Nephron (organoid): ENCODE measurements around the gene TPR.

Experiments used
- H3K27ac Mint-ChIP-seq, 3 experiments: 2 replicates each; pipeline ENCODE4 v1.8.0; 2020; ENCODE audit warnings: mixed read lengths in 3 of 3, mild to moderate bottlenecking in 2 of 3, moderate library complexity in 1 of 3
- H3K27me3 Mint-ChIP-seq: 2 replicates; pipeline ENCODE4 v1.8.0; 2021; ENCODE audit warnings: low read depth, mild to moderate bottlenecking, moderate library complexity, mixed read lengths
- H3K36me3 Mint-ChIP-seq: 2 replicates; pipeline ENCODE4 v1.8.0; 2020; ENCODE audit warnings: low read depth, mixed read lengths
- H3K4me1 Mint-ChIP-seq: 2 replicates; pipeline ENCODE4 v1.8.0; 2020; ENCODE audit warnings: mixed read lengths
- H3K4me3 Mint-ChIP-seq, 3 experiments: 2 replicates each; pipeline ENCODE4 v1.8.0; 2020; ENCODE audit warnings: mild to moderate bottlenecking in 3 of 3, mixed read lengths in 3 of 3, moderate library complexity in 2 of 3
- H3K9me3 Mint-ChIP-seq: 2 replicates; pipeline ENCODE4 v1.8.0; 2020; ENCODE audit warnings: mixed read lengths
- TF ChIP-seq, protein P1 (sequence below), 3 experiments: fragments of 200-600 bp; sonication (generic); IDR thresholded peaks; one replicate each; pipeline ENCODE4 v1.5.0; 2021; ENCODE audit warnings: antibody characterized with exemption in 3 of 3; ENCODE audit not compliant: unreplicated experiment in 3 of 3

The TPR gene

DNA sequence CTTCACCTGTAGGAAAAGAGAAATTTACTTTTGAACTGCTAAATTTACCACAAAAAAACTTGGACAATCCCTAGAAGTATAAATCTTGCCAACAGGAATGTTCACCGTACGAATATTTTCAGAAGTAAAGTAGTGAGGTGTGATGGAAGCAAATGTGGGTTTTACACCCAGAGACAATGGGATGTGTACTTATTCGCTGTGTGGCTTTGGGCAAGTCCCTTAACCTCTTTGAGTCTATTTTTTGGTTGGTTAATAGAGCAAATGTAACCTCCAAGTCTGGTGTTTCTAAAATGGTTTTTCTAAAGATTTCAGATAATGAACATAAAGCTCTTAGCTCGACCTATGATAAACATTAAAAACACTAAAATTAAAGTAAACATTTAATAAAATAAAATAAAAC is 51.2 kb downstream of the TPR start:
- Mint-ChIP-seq H3K4me1 (no peaks in the 10 kb centered on the region), H3K4me3 (no peak overlapping the region), H3K9me3 (no peaks in the 10 kb centered on the region), H3K36me3 (peaks cover 73% of the 10 kb centered on the region), H3K27ac (no peak overlapping the region), H3K27me3 (no peaks in the 10 kb centered on the region)
- TF ChIP-seq, protein P1, sequence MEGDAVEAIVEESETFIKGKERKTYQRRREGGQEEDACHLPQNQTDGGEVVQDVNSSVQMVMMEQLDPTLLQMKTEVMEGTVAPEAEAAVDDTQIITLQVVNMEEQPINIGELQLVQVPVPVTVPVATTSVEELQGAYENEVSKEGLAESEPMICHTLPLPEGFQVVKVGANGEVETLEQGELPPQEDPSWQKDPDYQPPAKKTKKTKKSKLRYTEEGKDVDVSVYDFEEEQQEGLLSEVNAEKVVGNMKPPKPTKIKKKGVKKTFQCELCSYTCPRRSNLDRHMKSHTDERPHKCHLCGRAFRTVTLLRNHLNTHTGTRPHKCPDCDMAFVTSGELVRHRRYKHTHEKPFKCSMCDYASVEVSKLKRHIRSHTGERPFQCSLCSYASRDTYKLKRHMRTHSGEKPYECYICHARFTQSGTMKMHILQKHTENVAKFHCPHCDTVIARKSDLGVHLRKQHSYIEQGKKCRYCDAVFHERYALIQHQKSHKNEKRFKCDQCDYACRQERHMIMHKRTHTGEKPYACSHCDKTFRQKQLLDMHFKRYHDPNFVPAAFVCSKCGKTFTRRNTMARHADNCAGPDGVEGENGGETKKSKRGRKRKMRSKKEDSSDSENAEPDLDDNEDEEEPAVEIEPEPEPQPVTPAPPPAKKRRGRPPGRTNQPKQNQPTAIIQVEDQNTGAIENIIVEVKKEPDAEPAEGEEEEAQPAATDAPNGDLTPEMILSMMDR (IDR thresholded peaks at IDR 0.05; ENCODE audit: unreplicated experiment in 3 of 3) = no peak

DNA sequence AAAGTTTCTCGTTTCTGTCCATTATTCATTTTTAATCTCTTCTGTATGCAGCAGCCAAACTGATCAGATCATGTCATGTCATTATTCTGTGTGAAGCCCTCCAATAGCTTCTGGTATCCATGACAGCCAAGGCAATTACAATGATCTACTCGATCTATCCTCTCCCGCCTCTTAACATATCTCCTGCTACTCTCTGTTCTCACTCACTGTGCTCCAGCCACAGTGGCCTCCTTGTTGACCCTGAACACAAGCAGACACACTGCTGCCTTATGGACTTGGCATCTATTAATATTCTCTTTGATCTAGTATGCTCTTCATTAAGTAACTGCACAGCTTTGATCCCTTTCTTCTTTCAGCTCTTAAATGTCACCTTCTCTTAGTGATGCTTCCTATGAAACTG is 59.5 kb downstream of the TPR start:
- H3K4me3 Mint-ChIP-seq = no peak overlapping the region
- H3K9me3 Mint-ChIP-seq = no peaks in the 10 kb centered on the region
- peaks cover 56% of the 10 kb centered on the region for H3K36me3 Mint-ChIP-seq
- TF ChIP-seq, protein P1 (IDR thresholded peaks at IDR 0.05; ENCODE audit: unreplicated experiment in 3 of 3) = no peak
- H3K27me3 Mint-ChIP-seq = no peaks in the 10 kb centered on the region
- no peak overlapping the region for H3K27ac Mint-ChIP-seq
- no peaks in the 10 kb centered on the region for H3K4me1 Mint-ChIP-seq

DNA sequence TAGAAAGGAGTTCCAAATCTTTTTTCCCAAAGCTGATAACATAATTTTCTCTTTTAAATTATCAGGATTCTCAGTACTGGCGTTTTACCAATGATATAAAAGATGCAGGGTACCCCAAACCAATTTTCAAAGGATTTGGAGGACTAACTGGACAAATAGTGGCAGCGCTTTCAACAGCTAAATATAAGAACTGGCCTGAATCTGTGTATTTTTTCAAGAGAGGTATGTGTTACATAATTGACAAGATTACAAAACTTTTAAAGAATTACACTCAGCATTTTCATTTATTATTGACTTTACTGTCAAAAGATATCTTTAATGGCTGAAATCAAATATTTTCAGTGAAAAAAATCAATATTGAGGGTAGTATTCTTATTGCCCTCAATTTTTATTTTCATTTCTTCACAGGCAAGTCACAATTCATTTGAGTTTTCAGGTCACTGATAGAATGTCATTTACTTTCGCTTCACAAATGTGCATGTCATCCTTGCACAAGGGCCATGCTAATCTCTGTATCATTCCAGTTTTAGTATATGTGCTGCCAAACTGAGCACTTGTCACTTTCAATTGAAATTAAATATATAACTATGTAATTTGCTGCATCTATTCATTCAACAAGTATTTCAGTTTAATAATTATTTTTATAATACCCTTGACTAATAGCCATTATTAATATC is 63.5 kb downstream of the TPR start:
- Mint-ChIP-seq H3K27me3 (no peaks in the 10 kb centered on the region), H3K36me3 (peaks cover 28% of the 10 kb centered on the region), H3K9me3 (no peaks in the 10 kb centered on the region), H3K4me3 (no peak overlapping the region), H3K4me1 (no peaks in the 10 kb centered on the region), H3K27ac (no peak overlapping the region)
- TF ChIP-seq, protein P1 (IDR thresholded peaks at IDR 0.05; ENCODE audit: unreplicated experiment in 3 of 3) = no peak

DNA sequence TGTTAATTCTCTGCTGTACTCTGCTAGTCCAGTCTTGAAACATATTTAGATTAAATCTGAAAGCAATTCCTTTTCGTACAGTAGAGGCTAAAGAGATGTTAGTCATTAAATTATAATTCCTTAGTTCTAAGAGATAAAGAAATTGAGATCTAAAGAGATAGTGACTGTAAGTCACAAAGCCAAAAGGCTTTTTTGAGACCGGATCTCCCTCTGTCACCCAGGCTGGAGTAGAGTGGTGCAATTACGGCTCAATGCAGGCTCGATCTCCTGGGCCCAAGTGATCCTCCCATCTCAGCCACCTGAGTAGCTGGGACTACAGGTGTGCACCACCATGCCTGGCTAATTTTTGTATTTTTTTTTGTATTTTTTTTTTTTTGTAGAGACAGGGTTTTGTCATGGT is 64.7 kb downstream of the TPR start:
- H3K27me3 Mint-ChIP-seq = no peaks in the 10 kb centered on the region
- H3K4me3 Mint-ChIP-seq = no peak overlapping the region
- no peaks in the 10 kb centered on the region for H3K9me3 Mint-ChIP-seq
- H3K27ac Mint-ChIP-seq = no peak overlapping the region
- H3K36me3 Mint-ChIP-seq = peaks cover 17% of the 10 kb centered on the region
- no peaks in the 10 kb centered on the region for H3K4me1 Mint-ChIP-seq
- TF ChIP-seq, protein P1 (IDR thresholded peaks at IDR 0.05; ENCODE audit: unreplicated experiment in 3 of 3) = no peak

DNA sequence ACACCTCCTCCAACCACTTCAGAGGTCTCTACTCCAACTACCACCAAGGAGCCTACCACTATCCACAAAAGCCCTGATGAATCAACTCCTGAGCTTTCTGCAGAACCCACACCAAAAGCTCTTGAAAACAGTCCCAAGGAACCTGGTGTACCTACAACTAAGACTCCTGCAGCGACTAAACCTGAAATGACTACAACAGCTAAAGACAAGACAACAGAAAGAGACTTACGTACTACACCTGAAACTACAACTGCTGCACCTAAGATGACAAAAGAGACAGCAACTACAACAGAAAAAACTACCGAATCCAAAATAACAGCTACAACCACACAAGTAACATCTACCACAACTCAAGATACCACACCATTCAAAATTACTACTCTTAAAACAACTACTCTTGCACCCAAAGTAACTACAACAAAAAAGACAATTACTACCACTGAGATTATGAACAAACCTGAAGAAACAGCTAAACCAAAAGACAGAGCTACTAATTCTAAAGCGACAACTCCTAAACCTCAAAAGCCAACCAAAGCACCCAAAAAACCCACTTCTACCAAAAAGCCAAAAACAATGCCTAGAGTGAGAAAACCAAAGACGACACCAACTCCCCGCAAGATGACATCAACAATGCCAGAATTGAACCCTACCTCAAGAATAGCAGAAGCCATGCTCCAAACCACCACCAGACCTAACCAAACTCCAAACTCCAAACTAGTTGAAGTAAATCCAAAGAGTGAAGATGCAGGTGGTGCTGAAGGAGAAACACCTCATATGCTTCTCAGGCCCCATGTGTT is 66.6 kb downstream of the TPR start:
- Mint-ChIP-seq H3K36me3 (peaks cover 9% of the 10 kb centered on the region), H3K27me3 (no peaks in the 10 kb centered on the region), H3K9me3 (no peaks in the 10 kb centered on the region), H3K27ac (no peak overlapping the region), H3K4me1 (no peaks in the 10 kb centered on the region), H3K4me3 (no peak overlapping the region)
- TF ChIP-seq, protein P1 (IDR thresholded peaks at IDR 0.05; ENCODE audit: unreplicated experiment in 3 of 3) = no peak
